Immature natural killer cell (primary cell): ENCODE measurements around the gene TCAF1. TPM values are rescaled to one million over a fixed set of nuclear protein-coding genes. Genes with fewer than 3 reads are reported as not detected.
"Not testable (repeated sequence)": the region's sequence is repeated elsewhere in the genome, so short reads cannot be mapped to it uniquely, and the experiment has no call there.

Experiments
- DNase-seq, 3 donors: peaks; one replicate each; pipeline ENCODE4 v3.0.0; 2022; ENCODE audit warnings: mixed read lengths in 1 of 3
- H3K27ac Mint-ChIP-seq, 6 donors: one replicate each; pipeline ENCODE4 v1.8.0; 2020; ENCODE audit warnings: mixed read lengths in 6 of 6, mild to moderate bottlenecking in 5 of 6, inconsistent platforms in 4 of 6, moderate library complexity in 3 of 6
- H3K27me3 Mint-ChIP-seq, 3 donors: one replicate each; pipeline ENCODE4 v1.8.0; 2020 to 2021; ENCODE audit warnings: low read depth in 3 of 3, mild to moderate bottlenecking in 3 of 3, mixed read lengths in 3 of 3, moderate library complexity in 3 of 3, inconsistent platforms in 1 of 3
- H3K36me3 Mint-ChIP-seq, 3 donors: one replicate each; pipeline ENCODE4 v1.8.0; 2020; ENCODE audit warnings: mixed read lengths in 3 of 3, inconsistent platforms in 2 of 3, mild to moderate bottlenecking in 2 of 3
- H3K4me1 Mint-ChIP-seq, 2 donors: one replicate each; pipeline ENCODE4 v1.8.0; 2020; ENCODE audit warnings: inconsistent platforms in 2 of 2, mild to moderate bottlenecking in 2 of 2, mixed read lengths in 2 of 2, moderate library complexity in 1 of 2
- H3K4me3 Mint-ChIP-seq, 5 donors: one replicate each; pipeline ENCODE4 v1.8.0; 2020; ENCODE audit warnings: mild to moderate bottlenecking in 5 of 5, mixed read lengths in 5 of 5, inconsistent platforms in 3 of 5, moderate library complexity in 3 of 5
- H3K9me3 Mint-ChIP-seq, 6 donors: one replicate each; pipeline ENCODE4 v1.8.0; 2020; ENCODE audit warnings: mild to moderate bottlenecking in 6 of 6, mixed read lengths in 6 of 6, inconsistent platforms in 4 of 6, moderate library complexity in 3 of 6
- polyA plus RNA-seq, 3 donors: library from polyadenylated mRNA; unstranded; fragments of 300-500 nt; fragmentation: Illumina TruSeq; gene quantifications; one replicate each; pipeline ENCODE4 v1.2.3, GENCODE V29; 2021

The TCAF1 gene
- polyA plus RNA-seq, 3 donors from 2014 or later: 11.4 to 20.1 (median 14.9) TPM

DNA sequence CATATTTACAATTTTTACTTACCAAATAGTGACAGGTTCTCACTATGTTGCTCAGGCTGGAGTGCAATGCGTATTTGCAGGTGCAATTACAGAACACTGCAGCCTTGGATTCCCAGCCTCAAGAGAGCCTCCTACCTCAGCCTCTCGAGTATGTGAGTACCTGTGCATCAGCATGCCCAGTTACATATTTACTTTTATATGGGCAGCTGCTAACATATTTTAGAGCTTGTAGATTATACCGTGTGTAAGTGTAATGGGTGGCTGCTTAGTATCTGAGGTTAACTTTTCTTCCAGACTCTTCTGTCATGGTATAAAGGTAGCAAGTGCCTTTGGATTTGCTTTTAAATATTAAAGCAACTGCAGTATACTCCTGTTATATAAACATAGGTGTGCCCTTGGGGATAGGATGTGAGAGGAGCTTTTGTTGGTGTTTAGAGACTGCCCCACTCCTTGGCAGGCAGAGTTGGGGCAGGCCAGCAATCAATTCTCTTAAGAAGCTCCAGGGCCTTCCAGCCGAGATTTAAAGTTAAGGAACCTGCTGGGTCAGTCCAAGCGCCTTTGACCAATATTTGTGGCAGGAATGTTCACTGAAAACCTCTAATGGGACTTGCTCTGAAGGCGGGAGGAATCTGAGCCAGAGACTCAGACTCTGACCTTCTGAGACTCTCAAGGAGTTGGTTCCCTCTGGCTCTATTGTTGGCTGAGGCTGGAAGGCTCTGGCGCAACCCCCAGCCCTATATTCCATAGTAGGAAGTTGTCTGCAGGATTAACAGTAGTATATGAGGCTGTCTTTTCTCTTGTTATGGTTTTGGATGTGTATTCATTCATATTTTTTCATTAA lies 77.5 kb downstream of the TCAF1 start:
- not testable (repeated sequence) for H3K36me3 Mint-ChIP-seq, H3K4me3 Mint-ChIP-seq, H3K4me1 Mint-ChIP-seq, DNase-seq, H3K27ac Mint-ChIP-seq, H3K27me3 Mint-ChIP-seq, H3K9me3 Mint-ChIP-seq

DNA sequence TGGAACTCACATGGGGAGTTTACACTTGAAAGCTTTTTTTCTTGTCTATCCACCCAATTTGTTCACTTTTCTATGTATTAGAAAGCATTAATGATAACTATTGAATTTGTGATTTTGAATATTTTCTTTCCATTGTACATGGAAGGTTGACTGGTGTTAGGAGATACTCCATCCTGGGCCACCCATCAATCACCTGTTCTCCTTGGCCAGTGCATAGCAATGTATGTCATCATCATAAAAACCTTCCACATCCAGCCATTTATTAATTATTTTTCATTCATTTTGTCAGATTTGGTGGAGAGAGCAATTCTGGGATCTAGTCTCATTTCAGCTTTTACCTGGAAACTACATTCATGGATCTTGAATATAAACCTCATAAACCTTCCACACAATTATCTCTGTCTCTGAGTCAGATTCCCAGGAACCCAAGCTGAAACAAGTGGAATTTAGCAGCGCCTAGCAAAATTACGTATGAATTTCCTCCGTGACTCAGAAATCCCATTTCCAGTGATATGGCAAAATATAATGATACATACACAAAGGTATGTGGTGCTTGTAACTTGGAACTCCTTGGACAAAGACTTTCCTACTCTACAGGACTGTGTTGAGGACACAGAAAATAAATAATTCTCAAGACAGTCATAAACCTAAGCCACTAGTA lies 78.2 kb downstream of the TCAF1 start:
- H3K4me1 Mint-ChIP-seq, H3K4me3 Mint-ChIP-seq, H3K27ac Mint-ChIP-seq, DNase-seq, H3K9me3 Mint-ChIP-seq, H3K27me3 Mint-ChIP-seq, H3K36me3 Mint-ChIP-seq: not testable (repeated sequence)

DNA sequence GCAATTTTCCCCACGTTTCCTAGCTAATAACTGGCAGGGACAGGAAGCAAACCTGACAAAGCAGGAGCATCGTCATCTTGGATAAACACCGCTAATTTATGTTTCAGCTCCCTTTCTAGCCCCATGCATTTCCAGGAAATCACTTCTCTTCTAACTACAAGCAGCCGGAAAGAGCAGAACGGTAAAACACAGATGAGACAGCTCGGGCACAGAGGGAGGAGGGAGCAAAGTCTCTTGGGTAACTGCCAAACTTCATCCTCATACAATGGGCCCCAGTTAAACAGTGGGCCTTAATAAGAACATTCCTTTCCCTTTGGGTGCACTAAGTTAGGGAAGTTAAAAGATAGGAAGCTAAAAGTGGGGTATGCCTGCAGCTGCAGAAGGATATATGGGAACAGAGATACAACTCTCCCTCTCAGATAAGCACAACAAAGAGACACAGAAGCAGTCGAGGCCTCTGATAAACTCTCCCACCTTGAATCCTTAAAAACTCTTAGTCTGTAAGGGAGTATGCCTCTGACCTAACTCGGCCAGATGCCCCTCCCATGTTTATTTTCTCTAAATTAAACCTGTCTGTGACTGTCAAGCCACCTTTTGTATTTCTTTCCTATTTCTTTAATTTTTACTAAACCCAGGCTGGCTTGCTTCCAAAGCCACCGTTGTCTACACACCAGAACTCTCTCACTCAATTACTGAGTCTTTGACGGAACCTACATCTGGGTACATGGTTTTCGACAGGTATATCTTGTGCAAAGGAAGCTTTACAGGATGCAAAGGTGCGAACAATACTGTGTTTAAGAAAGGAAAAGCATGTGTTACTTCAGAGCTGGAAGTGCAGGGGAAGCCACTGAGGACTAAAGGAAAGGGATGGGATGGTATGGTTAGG lies 80.3 kb downstream of the TCAF1 start:
- H3K36me3 Mint-ChIP-seq, H3K4me1 Mint-ChIP-seq, H3K9me3 Mint-ChIP-seq, H3K4me3 Mint-ChIP-seq, DNase-seq, H3K27ac Mint-ChIP-seq, H3K27me3 Mint-ChIP-seq: not testable (repeated sequence)

DNA sequence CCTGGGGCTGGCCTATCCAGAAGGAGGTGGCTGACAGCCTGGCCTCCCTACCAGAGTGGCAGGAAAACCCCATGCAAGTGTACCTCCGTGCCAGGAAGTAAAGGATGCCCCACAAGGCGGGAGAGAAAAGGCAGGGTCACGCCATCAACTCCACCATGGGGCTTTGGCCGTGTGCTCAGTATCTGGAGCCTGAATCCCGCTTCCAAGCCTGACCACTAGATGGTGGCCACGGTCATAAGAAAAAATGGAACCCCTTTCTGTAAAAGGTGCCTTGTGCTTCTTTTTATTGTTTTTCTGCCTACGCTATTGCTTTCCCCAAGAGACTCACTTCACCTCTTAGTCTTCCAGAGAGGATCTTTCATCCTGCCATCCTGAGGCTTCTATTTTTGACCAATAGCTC lies 84.1 kb downstream of the TCAF1 start:
- H3K27ac Mint-ChIP-seq, H3K36me3 Mint-ChIP-seq, H3K27me3 Mint-ChIP-seq, H3K9me3 Mint-ChIP-seq, H3K4me3 Mint-ChIP-seq, DNase-seq, H3K4me1 Mint-ChIP-seq: not testable (repeated sequence)

DNA sequence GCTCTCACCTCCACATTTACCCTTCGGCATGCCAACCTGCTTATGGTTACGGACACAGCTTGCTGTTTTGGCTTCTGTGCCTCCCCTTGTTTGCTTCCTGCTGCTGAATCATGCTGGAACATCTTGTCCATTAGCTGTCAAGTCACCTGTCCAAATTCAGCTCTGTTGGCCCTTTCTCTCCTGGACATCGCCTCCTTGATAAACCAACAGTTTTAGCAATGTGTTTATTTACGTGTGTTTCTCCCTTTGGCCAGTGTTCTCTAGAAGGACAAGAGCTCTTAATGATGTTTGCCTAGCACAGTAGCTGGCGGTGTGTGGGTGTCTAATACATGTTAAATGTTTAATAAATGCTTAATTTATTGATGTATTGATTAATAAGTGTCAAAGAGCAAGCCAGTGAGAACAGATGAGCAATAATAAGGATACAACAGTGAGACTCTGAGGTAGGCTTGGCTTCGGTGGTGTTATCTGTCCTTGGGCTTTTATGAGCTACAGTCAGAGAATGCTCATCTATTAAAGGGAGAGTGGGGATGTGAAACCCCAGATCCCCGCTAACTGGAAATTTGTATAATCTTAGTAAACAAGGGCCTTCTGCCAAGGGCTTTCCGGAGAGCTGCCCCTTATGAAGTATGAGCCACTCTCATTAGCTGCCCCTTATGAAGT lies 85.4 kb downstream of the TCAF1 start:
- not testable (repeated sequence) for H3K27me3 Mint-ChIP-seq, H3K27ac Mint-ChIP-seq, H3K36me3 Mint-ChIP-seq, H3K4me3 Mint-ChIP-seq, DNase-seq, H3K4me1 Mint-ChIP-seq, H3K9me3 Mint-ChIP-seq

DNA sequence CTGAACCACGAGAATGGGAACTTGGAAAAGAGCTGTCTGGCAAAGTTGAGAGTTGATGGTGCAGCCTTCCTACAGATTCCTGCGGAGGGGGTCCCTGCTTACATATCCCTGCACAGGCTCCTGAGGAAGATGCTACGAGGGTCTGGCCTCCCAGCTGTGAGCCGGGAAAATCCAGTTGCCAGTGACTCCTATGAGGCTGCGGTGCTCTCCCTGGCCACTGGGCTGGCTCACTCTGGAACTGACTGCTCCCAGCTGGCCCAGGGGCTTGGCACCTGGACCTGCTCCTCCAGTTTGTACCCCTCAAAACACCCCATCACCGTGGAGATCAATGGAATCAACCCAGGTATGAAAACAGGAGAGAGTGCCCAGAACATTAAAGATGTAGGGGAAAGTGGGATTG lies 91.3 kb downstream of the TCAF1 start:
- not testable (repeated sequence) for H3K9me3 Mint-ChIP-seq, H3K4me1 Mint-ChIP-seq, H3K27me3 Mint-ChIP-seq, H3K4me3 Mint-ChIP-seq, H3K36me3 Mint-ChIP-seq, H3K27ac Mint-ChIP-seq, DNase-seq

DNA sequence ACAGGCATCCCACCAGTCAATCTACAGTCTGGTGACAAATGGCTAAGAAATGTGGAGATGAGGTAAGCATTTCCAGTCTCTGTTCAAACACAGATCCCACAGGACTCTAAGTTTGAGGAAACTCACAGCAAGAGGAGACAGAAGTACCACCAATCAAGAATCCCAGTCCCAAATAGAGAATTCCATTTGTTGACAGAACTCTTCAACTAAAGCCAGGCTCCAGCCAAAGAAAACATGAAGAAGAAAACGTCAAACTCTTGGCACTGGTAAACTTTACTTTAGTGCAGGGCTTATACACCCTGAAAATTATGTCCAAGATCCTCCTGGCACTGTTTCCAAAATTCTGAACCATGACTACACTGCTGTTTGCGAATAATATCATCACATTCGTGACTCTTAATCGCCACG lies 95.3 kb downstream of the TCAF1 start:
- H3K27me3 Mint-ChIP-seq, H3K4me1 Mint-ChIP-seq, DNase-seq, H3K27ac Mint-ChIP-seq, H3K36me3 Mint-ChIP-seq, H3K9me3 Mint-ChIP-seq, H3K4me3 Mint-ChIP-seq: not testable (repeated sequence)

Other genes starting within 250 kb of the TCAF1 start
- under 1 TPM in 1 of 3 donors, not detected in 2; 0.22 TPM for gene CTAGE6, start 144.5 kb downstream of the TCAF1 start, polyA plus RNA-seq
- gene OR2F2, start 33.1 kb upstream of the TCAF1 start, polyA plus RNA-seq: not detected
- gene OR2F1, start 52.7 kb upstream of the TCAF1 start, polyA plus RNA-seq: not detected
- not detected for gene OR6B1, start 98.1 kb upstream of the TCAF1 start, polyA plus RNA-seq
- not detected for gene OR2A5, start 146.8 kb upstream of the TCAF1 start, polyA plus RNA-seq
- gene OR2A25, start 167.6 kb upstream of the TCAF1 start, polyA plus RNA-seq: not detected
- not detected for gene OR2A12, start 184.1 kb upstream of the TCAF1 start, polyA plus RNA-seq
- not detected for gene OR2A2, start 207.4 kb upstream of the TCAF1 start, polyA plus RNA-seq
- not detected for gene OR2A14, start 221.0 kb upstream of the TCAF1 start, polyA plus RNA-seq